GM12873 (cell line): ENCODE data around the gene NCKIPSD.
A peak's percentile ranks its signal among the peaks of the same experiment; 100 is the strongest.

Experiments used
- TF ChIP-seq, protein P1 (sequence below): IDR thresholded peaks from 2 replicates; pipeline ENCODE4 v1.5.1; 2012; ENCODE audit warnings: low read depth, mild to moderate bottlenecking, moderate library complexity, low read length, control low read depth; ENCODE audit not compliant: insufficient read depth; ENCODE audit errors: missing control alignments

NCKIPSD gene

GRCh38 chr3:48656061-48656840 is 29.5 kb downstream of the NCKIPSD start:
- TF ChIP-seq, protein P1, sequence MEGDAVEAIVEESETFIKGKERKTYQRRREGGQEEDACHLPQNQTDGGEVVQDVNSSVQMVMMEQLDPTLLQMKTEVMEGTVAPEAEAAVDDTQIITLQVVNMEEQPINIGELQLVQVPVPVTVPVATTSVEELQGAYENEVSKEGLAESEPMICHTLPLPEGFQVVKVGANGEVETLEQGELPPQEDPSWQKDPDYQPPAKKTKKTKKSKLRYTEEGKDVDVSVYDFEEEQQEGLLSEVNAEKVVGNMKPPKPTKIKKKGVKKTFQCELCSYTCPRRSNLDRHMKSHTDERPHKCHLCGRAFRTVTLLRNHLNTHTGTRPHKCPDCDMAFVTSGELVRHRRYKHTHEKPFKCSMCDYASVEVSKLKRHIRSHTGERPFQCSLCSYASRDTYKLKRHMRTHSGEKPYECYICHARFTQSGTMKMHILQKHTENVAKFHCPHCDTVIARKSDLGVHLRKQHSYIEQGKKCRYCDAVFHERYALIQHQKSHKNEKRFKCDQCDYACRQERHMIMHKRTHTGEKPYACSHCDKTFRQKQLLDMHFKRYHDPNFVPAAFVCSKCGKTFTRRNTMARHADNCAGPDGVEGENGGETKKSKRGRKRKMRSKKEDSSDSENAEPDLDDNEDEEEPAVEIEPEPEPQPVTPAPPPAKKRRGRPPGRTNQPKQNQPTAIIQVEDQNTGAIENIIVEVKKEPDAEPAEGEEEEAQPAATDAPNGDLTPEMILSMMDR: peak; percentile 72

DNA sequence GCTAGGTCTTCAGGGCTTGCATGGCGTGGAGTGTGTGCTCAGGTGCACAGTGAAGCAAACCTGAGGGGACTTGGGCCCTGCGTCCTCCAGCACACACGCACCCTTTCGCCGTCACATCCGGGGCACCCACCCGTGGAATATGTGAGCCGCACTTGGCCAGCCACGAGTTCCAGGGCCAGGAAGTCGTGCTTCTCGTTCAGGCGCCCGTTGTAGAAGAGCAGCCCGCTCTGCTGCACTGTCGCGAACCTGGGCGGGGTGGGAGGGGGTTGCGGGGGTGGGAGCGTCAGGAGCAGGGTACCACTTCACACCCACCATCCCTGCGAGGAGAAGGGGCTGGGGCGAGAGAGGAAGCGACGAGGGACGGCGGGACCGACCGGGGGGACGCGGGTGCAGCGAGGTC is 30.1 kb downstream of the NCKIPSD start:
- TF ChIP-seq, protein P1: no peak

- TF ChIP-seq, protein P1: no peak
These were observed 30.7 kb downstream of the NCKIPSD start for GRCh38 chr3:48655063-48655462.

DNA sequence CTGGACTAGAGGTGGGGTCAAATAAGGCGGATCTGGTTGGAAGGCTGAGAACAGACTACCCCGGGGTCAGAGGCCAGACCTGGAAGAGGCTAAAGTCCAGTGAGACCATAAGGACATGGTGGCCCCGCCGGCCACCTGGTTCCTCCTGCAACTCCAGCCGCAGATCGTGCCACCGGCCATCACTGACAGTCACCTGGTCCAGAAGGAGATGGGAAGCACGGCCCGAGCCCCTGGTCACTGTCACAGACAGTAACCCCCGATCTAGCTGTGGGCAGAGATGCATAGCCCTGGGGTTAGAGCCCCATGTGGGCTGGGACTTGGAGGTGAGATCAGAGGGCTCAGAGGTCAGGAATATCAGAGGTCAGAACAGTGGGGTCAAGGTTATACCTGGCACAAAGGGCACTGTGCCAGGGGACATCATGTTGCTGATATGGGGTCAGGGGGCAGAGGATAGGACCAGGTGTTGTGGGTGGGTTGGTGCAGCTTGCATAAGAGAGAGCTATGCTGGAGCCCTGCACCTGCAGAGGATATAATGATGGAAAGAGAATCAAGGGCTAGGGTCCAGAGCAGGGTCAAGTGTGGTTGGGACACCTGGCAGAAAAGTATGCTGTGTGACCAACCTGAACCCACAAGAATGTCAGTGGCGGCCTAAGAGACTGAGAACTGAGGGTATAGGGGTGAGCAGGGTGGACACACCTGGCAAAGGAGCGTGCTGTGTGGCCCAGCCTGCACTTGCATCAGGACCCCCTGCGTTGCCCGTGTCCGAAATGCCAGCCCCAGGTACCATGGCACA is 32.6 kb downstream of the NCKIPSD start:
- TF ChIP-seq, protein P1: no peak

DNA sequence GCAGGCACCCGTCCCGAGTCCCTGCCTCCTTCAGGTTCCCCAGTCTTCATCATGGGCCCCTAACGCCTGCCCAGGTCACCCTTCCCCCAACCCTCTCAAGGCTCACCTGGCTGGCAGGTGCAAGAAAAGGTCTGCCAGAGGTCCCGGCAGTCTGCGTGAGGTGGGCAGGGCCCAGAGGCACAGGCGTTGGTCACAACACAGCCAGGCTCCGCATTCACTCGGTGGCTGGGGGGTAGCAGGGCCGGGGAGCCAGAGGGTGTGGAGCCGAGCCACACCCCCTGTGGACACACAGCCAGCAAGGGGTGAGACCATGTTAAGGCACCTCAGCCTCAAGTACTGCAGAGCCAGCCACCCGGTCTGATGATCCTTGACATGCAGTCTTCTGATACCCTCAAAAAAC is 33.9 kb downstream of the NCKIPSD start:
- TF ChIP-seq, protein P1: no peak

GRCh38 chr3:48650723-48651122 is 35.0 kb downstream of the NCKIPSD start:
- TF ChIP-seq, protein P1: no peak

DNA sequence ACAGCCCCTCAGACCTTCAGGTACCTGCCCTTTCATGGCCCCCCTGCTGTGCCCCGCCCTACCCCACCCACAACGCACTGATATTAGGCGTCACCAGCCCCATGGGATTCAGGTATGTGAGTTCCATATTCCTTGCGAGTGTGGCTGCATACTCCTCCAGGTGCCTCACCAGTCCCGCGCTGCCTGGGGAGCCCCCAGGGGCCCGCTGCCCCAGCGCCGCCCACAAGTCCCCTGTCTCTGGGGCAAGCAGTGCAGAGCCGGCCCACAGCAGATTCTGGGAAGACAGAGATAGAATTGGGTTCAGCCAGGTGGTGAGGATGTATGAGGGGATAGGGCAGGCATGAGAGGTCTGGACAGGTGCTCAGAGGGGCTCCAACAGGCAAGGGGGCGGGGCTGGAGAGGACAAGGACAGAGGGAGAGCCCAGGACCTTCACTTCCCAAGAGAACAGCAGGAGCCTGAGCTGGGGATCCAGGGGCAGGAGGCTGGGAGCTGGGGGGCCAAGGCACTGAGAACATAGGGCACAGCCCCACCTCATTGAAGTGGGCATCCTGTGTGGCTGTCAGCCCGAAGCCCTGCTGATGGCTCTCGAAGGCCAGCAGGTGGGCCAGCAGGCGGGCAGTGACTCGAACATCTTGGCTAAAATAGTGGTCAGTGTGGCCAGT is 37.4 kb downstream of the NCKIPSD start:
- TF ChIP-seq, protein P1: no peak
